ENCODE results near the gene ZNF519. TPM values are rescaled to one million over a fixed set of nuclear protein-coding genes. Genes with fewer than 3 reads are reported as not detected.
A peak's percentile ranks its signal among the peaks of the same experiment; 100 is the strongest.
"Not testable (repeated sequence)": the region's sequence is repeated elsewhere in the genome, so short reads cannot be mapped to it uniquely, and the experiment has no call there.

Gene ZNF519
- total RNA-seq, 1 donor from 2014 or later = 27.4 TPM

DNA sequence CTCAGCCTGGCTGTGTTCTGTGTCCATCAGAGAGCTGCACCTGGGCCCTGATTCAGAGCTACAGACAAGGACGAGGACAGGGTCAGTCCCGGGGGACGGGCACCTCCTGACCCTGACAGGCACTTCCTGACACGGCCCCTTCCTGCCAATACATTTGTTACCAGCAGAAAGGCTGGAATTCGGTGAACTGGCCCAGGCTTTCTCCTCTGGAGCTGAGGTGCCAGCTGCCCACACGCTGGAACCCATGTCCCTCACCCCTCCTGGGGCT, 12.3 kb upstream of the ZNF519 start:
- TF ChIP-seq CTCF (IDR thresholded peaks at IDR 0.05; ENCODE audit: unreplicated experiment) = no peak
- Mint-ChIP-seq H3K27me3 (no peaks in the 10 kb centered on the region), H3K36me3 (ENCODE audit: insufficient read depth) (peaks cover 1% of the 10 kb centered on the region), H3K4me1 (ENCODE audit: low read depth) (no peaks in the 10 kb centered on the region), H3K27ac (no peak overlapping the region), H3K4me3 (ENCODE audit: low read depth) (no peak overlapping the region), H3K9me3 (ENCODE audit: low read depth) (peaks cover 3% of the 10 kb centered on the region)
- DNase-seq (ENCODE audit: low spot score, unreplicated experiment) = no peak

GRCh38 chr18:14143871-14144627, 11.8 kb upstream of the ZNF519 start:
- not testable (repeated sequence) for DNase-seq (ENCODE audit: low spot score, unreplicated experiment); H3K4me1 Mint-ChIP-seq (ENCODE audit: low read depth); H3K9me3 Mint-ChIP-seq (ENCODE audit: low read depth); H3K4me3 Mint-ChIP-seq (ENCODE audit: low read depth); H3K36me3 Mint-ChIP-seq (ENCODE audit: insufficient read depth); H3K27ac Mint-ChIP-seq; H3K27me3 Mint-ChIP-seq

- H3K4me3 Mint-ChIP-seq (ENCODE audit: low read depth); DNase-seq (ENCODE audit: low spot score, unreplicated experiment); H3K4me1 Mint-ChIP-seq (ENCODE audit: low read depth); H3K9me3 Mint-ChIP-seq (ENCODE audit: low read depth); H3K36me3 Mint-ChIP-seq (ENCODE audit: insufficient read depth); H3K27me3 Mint-ChIP-seq; H3K27ac Mint-ChIP-seq: not testable (repeated sequence)
These were observed 11.2 kb upstream of the ZNF519 start for GRCh38 chr18:14143396-14143795.

DNA sequence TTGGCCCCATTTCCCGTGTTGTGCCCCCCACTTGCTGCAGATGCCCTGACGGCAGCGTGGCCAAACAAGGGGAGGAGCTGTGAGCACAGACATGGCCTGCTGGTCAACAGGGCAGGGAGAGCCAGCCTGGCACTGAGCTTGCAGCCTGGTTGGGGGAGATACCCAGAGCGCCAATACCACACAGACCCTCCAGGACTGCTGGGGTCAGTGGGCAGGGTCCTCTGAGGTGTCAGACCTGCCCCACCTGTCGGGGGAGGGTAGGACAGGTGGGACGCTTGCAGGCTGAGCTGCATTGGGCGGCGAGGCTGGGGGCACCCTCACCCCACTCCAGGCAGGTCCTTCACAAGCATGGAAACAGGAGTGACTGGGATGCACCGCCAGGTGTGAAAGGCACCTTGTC, 9.9 kb upstream of the ZNF519 start:
- H3K9me3 Mint-ChIP-seq (ENCODE audit: low read depth); H3K27me3 Mint-ChIP-seq; H3K36me3 Mint-ChIP-seq (ENCODE audit: insufficient read depth); H3K27ac Mint-ChIP-seq; H3K4me3 Mint-ChIP-seq (ENCODE audit: low read depth); DNase-seq (ENCODE audit: low spot score, unreplicated experiment); H3K4me1 Mint-ChIP-seq (ENCODE audit: low read depth): not testable (repeated sequence)

GRCh38 chr18:14139583-14139982, 7.3 kb upstream of the ZNF519 start:
- H3K36me3 Mint-ChIP-seq (ENCODE audit: insufficient read depth); H3K27me3 Mint-ChIP-seq; H3K4me1 Mint-ChIP-seq (ENCODE audit: low read depth); H3K4me3 Mint-ChIP-seq (ENCODE audit: low read depth); H3K9me3 Mint-ChIP-seq (ENCODE audit: low read depth); H3K27ac Mint-ChIP-seq; DNase-seq (ENCODE audit: low spot score, unreplicated experiment): not testable (repeated sequence)

DNA sequence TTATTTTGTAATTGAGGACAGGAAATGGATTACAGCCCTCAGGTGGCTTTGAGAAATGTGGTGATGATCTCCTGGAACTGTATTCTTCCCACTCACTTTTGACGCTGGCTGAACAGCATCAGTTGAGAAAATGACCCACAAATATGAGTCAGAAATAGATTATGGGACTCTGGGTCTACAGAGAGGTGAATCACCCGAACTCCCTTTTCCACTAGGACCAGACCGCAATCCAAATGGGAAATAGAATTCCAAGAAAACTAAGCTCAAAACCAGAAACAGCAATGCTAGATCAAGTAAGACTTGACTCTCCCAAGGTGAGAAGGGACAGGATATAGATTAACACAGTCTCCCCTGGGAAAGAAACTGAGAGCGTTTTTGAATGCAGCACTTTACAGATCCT, 5.7 kb upstream of the ZNF519 start:
- not testable (repeated sequence) for H3K36me3 Mint-ChIP-seq (ENCODE audit: insufficient read depth); H3K27ac Mint-ChIP-seq; H3K4me3 Mint-ChIP-seq (ENCODE audit: low read depth); H3K9me3 Mint-ChIP-seq (ENCODE audit: low read depth); H3K4me1 Mint-ChIP-seq (ENCODE audit: low read depth); DNase-seq (ENCODE audit: low spot score, unreplicated experiment); H3K27me3 Mint-ChIP-seq

- H3K36me3 Mint-ChIP-seq (ENCODE audit: insufficient read depth); H3K9me3 Mint-ChIP-seq (ENCODE audit: low read depth); H3K27me3 Mint-ChIP-seq; DNase-seq (ENCODE audit: low spot score, unreplicated experiment): not testable (repeated sequence)
- H3K27ac Mint-ChIP-seq = peak overlapping the region; percentile 99
- H3K4me3 Mint-ChIP-seq (ENCODE audit: low read depth) = peak overlapping the region; percentile 97
- peaks cover 18% of the 10 kb centered on the region for H3K4me1 Mint-ChIP-seq (ENCODE audit: low read depth)
These were observed 452 bp downstream of the ZNF519 start for GRCh38 chr18:14131696-14132270.

- H3K27ac Mint-ChIP-seq; H3K9me3 Mint-ChIP-seq (ENCODE audit: low read depth); H3K36me3 Mint-ChIP-seq (ENCODE audit: insufficient read depth); DNase-seq (ENCODE audit: low spot score, unreplicated experiment); H3K27me3 Mint-ChIP-seq: not testable (repeated sequence)
- Mint-ChIP-seq H3K4me3 (ENCODE audit: low read depth) (peak overlapping the region; percentile 97), H3K4me1 (ENCODE audit: low read depth) (peaks cover 18% of the 10 kb centered on the region)
These were observed 1.4 kb downstream of the ZNF519 start for GRCh38 chr18:14130804-14131203.

DNA sequence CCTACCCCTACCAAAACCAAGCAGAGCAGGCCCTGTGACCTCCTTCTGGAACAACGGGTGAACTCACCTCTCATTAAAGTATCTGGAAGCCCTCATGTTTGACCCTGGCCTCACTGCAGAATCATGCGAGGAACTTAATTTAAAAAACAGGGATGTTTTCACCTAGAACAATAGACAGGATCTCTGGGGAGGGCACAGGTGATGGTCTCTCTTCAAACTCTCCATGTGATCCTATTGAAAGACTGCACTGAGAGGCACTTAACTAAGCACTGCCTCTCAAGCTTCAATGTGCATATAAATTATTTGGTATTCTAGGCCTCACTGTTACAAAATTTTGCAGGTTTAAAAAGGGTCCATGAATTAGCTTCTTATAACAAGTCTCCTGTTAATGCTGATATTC, 7.5 kb downstream of the ZNF519 start:
- H3K27me3 Mint-ChIP-seq = no peaks in the 10 kb centered on the region
- H3K27ac Mint-ChIP-seq = peak overlapping the region; percentile 79

More for the DNA sequence above, 7.5 kb downstream of the ZNF519 start:
- peaks cover 6% of the 10 kb centered on the region for H3K36me3 Mint-ChIP-seq (ENCODE audit: insufficient read depth)
- no peak for TF ChIP-seq CTCF (IDR thresholded peaks at IDR 0.05; ENCODE audit: unreplicated experiment)
- DNase-seq (ENCODE audit: low spot score, unreplicated experiment) = no peak
- H3K4me1 Mint-ChIP-seq (ENCODE audit: low read depth) = peaks cover 8% of the 10 kb centered on the region
- no peaks in the 10 kb centered on the region for H3K9me3 Mint-ChIP-seq (ENCODE audit: low read depth)
- H3K4me3 Mint-ChIP-seq (ENCODE audit: low read depth) = no peak overlapping the region

Data from progenitor cell of endocrine pancreas (in vitro differentiated cells).